Measurements from ENCODE around the gene ID3.

- TF ChIP-seq, protein P1, sequence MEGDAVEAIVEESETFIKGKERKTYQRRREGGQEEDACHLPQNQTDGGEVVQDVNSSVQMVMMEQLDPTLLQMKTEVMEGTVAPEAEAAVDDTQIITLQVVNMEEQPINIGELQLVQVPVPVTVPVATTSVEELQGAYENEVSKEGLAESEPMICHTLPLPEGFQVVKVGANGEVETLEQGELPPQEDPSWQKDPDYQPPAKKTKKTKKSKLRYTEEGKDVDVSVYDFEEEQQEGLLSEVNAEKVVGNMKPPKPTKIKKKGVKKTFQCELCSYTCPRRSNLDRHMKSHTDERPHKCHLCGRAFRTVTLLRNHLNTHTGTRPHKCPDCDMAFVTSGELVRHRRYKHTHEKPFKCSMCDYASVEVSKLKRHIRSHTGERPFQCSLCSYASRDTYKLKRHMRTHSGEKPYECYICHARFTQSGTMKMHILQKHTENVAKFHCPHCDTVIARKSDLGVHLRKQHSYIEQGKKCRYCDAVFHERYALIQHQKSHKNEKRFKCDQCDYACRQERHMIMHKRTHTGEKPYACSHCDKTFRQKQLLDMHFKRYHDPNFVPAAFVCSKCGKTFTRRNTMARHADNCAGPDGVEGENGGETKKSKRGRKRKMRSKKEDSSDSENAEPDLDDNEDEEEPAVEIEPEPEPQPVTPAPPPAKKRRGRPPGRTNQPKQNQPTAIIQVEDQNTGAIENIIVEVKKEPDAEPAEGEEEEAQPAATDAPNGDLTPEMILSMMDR (conservative IDR thresholded peaks at IDR 0.05) = no peak
- TF ChIP-seq EZH2 (IDR thresholded peaks at IDR 0.05; ENCODE audit: low read depth) = no peak
Measured at GRCh38 chr1:23524163-23524562, 35.1 kb downstream of the ID3 start.

Data from PC-9 (cell line).